ENCODE data around the gene ZNF800.
A peak's percentile ranks its signal among the peaks of the same experiment; 100 is the strongest.

The ZNF800 gene

GRCh38 chr7:127390817-127391590 is 1.5 kb downstream of the ZNF800 start (continued):
- no peak for TF ChIP-seq ZNF510 (tag by site-specific recombination; IDR thresholded peaks at IDR 0.05; ENCODE audit: insufficient replicate concordance)
- no peak for TF ChIP-seq REPIN1 (tag by site-specific recombination; IDR thresholded peaks at IDR 0.05; ENCODE audit: low read depth)
- TF ChIP-seq, protein P1, sequence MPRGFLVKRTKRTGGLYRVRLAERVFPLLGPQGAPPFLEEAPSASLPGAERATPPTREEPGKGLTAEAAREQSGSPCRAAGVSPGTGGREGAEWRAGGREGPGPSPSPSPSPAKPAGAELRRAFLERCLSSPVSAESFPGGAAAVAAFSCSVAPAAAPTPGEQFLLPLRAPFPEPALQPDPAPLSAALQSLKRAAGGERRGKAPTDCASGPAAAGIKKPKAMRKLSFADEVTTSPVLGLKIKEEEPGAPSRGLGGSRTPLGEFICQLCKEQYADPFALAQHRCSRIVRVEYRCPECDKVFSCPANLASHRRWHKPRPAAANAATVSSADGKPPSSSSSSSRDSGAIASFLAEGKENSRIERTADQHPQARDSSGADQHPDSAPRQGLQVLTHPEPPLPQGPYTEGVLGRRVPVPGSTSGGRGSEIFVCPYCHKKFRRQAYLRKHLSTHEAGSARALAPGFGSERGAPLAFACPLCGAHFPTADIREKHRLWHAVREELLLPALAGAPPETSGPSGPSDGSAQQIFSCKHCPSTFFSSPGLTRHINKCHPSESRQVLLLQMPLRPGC (tag by site-specific recombination; IDR thresholded peaks at IDR 0.05) = no peak
- TF ChIP-seq ZNF366 (tag by site-specific recombination; conservative IDR thresholded peaks at IDR 0.05) = 0 out of 2 replicates have a peak, but pooled peaks have one; percentile 20
- no peak for TF ChIP-seq SP2 (tag by site-specific recombination; IDR thresholded peaks at IDR 0.05)
- TF ChIP-seq PRDM1 (tag by site-specific recombination; IDR thresholded peaks at IDR 0.05) = peak; percentile 52; the same call in 1 of the 2 replicates
- TF ChIP-seq ZNF175 (tag by site-specific recombination; IDR thresholded peaks at IDR 0.05) = no peak
- TF ChIP-seq, protein P2, sequence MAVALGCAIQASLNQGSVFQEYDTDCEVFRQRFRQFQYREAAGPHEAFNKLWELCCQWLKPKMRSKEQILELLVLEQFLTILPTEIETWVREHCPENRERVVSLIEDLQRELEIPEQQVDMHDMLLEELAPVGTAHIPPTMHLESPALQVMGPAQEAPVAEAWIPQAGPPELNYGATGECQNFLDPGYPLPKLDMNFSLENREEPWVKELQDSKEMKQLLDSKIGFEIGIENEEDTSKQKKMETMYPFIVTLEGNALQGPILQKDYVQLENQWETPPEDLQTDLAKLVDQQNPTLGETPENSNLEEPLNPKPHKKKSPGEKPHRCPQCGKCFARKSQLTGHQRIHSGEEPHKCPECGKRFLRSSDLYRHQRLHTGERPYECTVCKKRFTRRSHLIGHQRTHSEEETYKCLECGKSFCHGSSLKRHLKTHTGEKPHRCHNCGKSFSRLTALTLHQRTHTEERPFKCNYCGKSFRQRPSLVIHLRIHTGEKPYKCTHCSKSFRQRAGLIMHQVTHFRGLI (tag by site-specific recombination; IDR thresholded peaks at IDR 0.05) = no peak
- TF ChIP-seq GLIS1 (tag by site-specific recombination; IDR thresholded peaks at IDR 0.05) = no peak
- peak; percentile 92 for TF ChIP-seq ZNF362 (tag by site-specific recombination; IDR thresholded peaks at IDR 0.05)
- no peak for TF ChIP-seq ZNF311 (tag by site-specific recombination; IDR thresholded peaks at IDR 0.05; ENCODE audit: borderline replicate concordance)
- no peak for TF ChIP-seq ZNF707 (tag by site-specific recombination; IDR thresholded peaks at IDR 0.05)

DNA sequence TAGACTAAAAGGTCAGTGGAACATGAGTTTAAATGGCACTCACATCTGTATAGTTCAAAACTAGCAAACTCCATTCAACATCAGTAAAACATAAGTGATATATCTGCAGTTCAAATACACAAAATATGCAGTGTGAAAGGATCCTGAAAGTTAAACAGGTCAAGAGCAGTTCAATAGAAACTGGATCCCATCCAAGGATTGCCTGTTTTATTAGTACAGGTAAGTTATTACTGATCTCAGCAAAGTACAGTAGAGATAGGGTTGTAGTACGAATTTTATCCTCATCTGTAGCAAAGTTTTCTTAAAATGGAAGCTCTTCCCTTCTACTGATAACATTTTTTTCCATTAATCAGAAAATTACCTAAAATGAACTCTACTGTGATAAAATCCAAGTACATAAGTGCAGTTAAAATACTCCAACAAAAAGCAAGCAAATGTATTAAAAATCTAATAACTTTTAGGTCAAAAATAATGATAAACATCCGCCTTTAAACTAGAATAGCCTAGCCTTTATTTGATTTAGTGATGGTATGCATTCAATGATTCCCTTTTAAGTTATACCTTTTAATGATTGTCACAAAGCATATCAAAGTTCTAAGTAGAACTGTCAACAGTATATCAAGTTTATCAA is 2.2 kb downstream of the ZNF800 start:
- peaks cover 7 to 33% of the 10 kb centered on the region in 2 experiments for H3K36me3 ChIP-seq (ENCODE audit: control insufficient read depth in 2 of 2, insufficient read depth in 1 of 2, low read length in 2 of 2)
- no peak for TF ChIP-seq SP2 (tag by site-specific recombination; IDR thresholded peaks at IDR 0.05)
- peak; percentile 6; the same call in 1 of the 2 replicates for TF ChIP-seq PRDM1 (tag by site-specific recombination; IDR thresholded peaks at IDR 0.05)
- H3K4me3 ChIP-seq (ENCODE audit: low read depth, low read length) = no peak overlapping the region
- POLR2A ChIA-PET = no interaction called here
- H3K27ac ChIP-seq (ENCODE audit: extremely low read depth, low read depth, low read length) = no peak overlapping the region
- H3K9me3 ChIP-seq (ENCODE audit: control insufficient read depth, insufficient read depth, low read depth, low read length) = no peaks in the 10 kb centered on the region
- H3K4me1 ChIP-seq (ENCODE audit: control insufficient read depth, insufficient read depth, low read length) = peaks cover 3% of the 10 kb centered on the region; the same call in 1 of the 2 replicates
- CTCF ChIA-PET = interaction anchor here (1.8 kb wide), 1 partner anchor 42 kb away, joined by 7 read pairs; no protein-coding TSS in a partner anchor

DNA sequence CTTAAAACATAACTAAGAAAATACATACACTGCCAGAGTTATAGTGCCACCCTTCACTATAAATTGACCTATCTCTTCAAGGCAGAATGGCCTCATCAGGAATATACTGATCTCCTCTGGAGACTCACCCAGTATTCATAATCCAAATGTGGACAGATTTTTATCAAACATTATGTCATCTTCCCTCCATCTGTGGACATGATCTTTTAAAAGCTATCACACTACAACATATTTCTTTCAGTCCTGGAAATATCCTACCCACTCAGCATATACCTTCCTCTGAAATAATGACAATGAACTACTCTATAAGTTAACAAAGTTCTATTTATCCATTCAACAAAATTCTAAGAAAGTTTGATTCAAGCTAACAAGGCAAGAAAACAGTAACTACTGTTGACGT is 3.2 kb downstream of the ZNF800 start:
- CTCF ChIA-PET = interaction anchor here (0.6 to 1.8 kb wide), 2 partner anchors 41 to 58 kb away, joined by 3 to 7 read pairs; no protein-coding TSS in a partner anchor
- POLR2A ChIA-PET = no interaction called here
- no peaks in the 10 kb centered on the region for H3K9me3 ChIP-seq (ENCODE audit: control insufficient read depth, insufficient read depth, low read depth, low read length)
- no peak overlapping the region for H3K4me3 ChIP-seq (ENCODE audit: low read depth, low read length)
- peaks cover 8 to 36% of the 10 kb centered on the region in 2 experiments for H3K36me3 ChIP-seq (ENCODE audit: control insufficient read depth in 2 of 2, insufficient read depth in 1 of 2, low read length in 2 of 2)
- H3K27ac ChIP-seq (ENCODE audit: extremely low read depth, low read depth, low read length) = no peak overlapping the region
- peaks cover 3% of the 10 kb centered on the region; the same call in 1 of the 2 replicates for H3K4me1 ChIP-seq (ENCODE audit: control insufficient read depth, insufficient read depth, low read length)
- TF ChIP-seq ZNF660 (tag by site-specific recombination; IDR thresholded peaks at IDR 0.05) (no peak), ZNF16 (tag by site-specific recombination; IDR thresholded peaks at IDR 0.05; ENCODE audit: low read depth) (no peak), ZNF623 (tag by site-specific recombination; IDR thresholded peaks at IDR 0.05) (no peak), ZNF211 (tag by site-specific recombination; IDR thresholded peaks at IDR 0.05; ENCODE audit: low read depth) (no peak), ZNF629 (tag by site-specific recombination; IDR thresholded peaks at IDR 0.05) (no peak), ZNF677 (tag by site-specific recombination; IDR thresholded peaks at IDR 0.05) (no peak)

Measured in HEK293 (cell line).